Measurements from ENCODE around the gene KLHDC7B. TPM values are rescaled to one million over a fixed set of nuclear protein-coding genes. Genes with fewer than 3 reads are reported as not detected.

Gene KLHDC7B
- total and polyA plus RNA-seq, 2 of the 13 experiments (the other 11 are each of a cell fraction or from before 2014, with no cell fraction given), result 0.11 TPM; not detected in 1

DNA sequence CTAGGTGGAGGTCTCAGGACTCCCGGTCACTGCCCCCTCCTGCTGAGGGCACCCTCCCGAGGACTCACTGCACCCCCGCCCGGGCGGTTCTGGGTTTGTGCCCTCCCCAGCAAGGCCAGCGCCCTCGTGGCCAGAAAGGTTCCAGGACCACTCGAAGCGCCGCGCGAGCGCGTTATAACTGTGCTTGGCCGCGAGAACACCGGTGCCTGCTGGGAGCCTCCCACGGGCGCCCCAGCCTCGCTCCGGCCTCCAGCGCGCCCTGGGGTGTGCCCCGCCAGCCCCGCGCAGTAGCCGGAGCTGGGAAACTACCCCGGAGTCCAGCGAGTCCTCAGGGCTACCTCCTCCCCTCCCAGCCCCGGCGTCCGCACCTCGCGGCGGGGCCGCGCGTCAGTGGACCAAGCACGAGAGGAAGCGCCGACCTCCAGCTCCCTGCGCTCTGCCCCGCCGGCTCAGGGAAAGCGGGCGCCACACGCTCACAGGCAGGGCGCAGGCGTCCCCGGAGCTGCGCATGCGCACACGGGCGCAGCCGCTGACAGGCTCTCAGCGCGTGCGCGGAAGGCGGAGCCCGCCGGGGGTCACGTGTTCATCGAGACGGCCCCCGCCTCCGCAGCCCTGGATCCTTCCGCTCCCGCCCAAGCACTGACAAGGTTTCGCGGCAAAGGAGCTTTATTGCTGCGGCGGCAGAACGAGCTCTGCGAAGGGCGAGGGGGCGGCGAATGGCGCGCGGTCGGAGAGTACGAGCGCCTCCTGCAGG, 20.4 kb upstream of the KLHDC7B start, which contains the start of gene SCO2 (continued):
- TF ChIP-seq, protein P1, sequence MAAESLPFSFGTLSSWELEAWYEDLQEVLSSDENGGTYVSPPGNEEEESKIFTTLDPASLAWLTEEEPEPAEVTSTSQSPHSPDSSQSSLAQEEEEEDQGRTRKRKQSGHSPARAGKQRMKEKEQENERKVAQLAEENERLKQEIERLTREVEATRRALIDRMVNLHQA (CRISPR knock-in tag; IDR thresholded peaks at IDR 0.05), result no peak
- TF ChIP-seq ZNF841 (CRISPR knock-in tag; IDR thresholded peaks at IDR 0.05; ENCODE audit: borderline replicate concordance) (0 out of 2 replicates have a peak, but pooled peaks have one; percentile 72), PHF20 (CRISPR knock-in tag; IDR thresholded peaks at IDR 0.05) (peak; percentile 57), ZNF746 (CRISPR knock-in tag; IDR thresholded peaks at IDR 0.05) (peak; percentile 42; the same call in 1 of the 2 replicates), AGO2 (optimal IDR thresholded peaks at IDR 0.05; ENCODE audit: low read depth, low read length) (peak; percentile 99), DMAP1 (CRISPR knock-in tag; IDR thresholded peaks at IDR 0.05) (peak; percentile 87), ZNF781 (CRISPR knock-in tag; IDR thresholded peaks at IDR 0.05; ENCODE audit: borderline replicate concordance, not compliant biosample characterization) (no peak), AGO1 (IDR thresholded peaks at IDR 0.05; ENCODE audit: low read depth, low read length, poor library complexity, severe bottlenecking) (peak; percentile 94), ZNF460 (CRISPR knock-in tag; IDR thresholded peaks at IDR 0.05; ENCODE audit: borderline replicate concordance) (no peak; the same call in 1 of the 2 replicates), ZBTB38 (CRISPR knock-in tag; IDR thresholded peaks at IDR 0.05) (no peak; the same call in 1 of the 2 replicates), ZFX (CRISPR knock-in tag; IDR thresholded peaks at IDR 0.05; ENCODE audit: low read depth) (peak; percentile 81), ZNF205 (CRISPR knock-in tag; IDR thresholded peaks at IDR 0.05) (peak; percentile 87; the same call in 1 of the 2 replicates), SALL1 (CRISPR knock-in tag; IDR thresholded peaks at IDR 0.05) (peak; percentile 57; the same call in 1 of the 2 replicates), NFKBIZ (CRISPR knock-in tag; IDR thresholded peaks at IDR 0.05) (peak; percentile 75)
- TF ChIP-seq, protein P2, sequence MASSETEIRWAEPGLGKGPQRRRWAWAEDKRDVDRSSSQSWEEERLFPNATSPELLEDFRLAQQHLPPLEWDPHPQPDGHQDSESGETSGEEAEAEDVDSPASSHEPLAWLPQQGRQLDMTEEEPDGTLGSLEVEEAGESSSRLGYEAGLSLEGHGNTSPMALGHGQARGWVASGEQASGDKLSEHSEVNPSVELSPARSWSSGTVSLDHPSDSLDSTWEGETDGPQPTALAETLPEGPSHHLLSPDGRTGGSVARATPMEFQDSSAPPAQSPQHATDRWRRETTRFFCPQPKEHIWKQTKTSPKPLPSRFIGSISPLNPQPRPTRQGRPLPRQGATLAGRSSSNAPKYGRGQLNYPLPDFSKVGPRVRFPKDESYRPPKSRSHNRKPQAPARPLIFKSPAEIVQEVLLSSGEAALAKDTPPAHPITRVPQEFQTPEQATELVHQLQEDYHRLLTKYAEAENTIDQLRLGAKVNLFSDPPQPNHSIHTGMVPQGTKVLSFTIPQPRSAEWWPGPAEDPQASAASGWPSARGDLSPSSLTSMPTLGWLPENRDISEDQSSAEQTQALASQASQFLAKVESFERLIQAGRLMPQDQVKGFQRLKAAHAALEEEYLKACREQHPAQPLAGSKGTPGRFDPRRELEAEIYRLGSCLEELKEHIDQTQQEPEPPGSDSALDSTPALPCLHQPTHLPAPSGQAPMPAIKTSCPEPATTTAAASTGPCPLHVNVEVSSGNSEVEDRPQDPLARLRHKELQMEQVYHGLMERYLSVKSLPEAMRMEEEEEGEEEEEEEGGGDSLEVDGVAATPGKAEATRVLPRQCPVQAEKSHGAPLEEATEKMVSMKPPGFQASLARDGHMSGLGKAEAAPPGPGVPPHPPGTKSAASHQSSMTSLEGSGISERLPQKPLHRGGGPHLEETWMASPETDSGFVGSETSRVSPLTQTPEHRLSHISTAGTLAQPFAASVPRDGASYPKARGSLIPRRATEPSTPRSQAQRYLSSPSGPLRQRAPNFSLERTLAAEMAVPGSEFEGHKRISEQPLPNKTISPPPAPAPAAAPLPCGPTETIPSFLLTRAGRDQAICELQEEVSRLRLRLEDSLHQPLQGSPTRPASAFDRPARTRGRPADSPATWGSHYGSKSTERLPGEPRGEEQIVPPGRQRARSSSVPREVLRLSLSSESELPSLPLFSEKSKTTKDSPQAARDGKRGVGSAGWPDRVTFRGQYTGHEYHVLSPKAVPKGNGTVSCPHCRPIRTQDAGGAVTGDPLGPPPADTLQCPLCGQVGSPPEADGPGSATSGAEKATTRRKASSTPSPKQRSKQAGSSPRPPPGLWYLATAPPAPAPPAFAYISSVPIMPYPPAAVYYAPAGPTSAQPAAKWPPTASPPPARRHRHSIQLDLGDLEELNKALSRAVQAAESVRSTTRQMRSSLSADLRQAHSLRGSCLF (CRISPR knock-in tag; IDR thresholded peaks at IDR 0.05; ENCODE audit: borderline replicate concordance), result no peak
- TF ChIP-seq, protein P3, sequence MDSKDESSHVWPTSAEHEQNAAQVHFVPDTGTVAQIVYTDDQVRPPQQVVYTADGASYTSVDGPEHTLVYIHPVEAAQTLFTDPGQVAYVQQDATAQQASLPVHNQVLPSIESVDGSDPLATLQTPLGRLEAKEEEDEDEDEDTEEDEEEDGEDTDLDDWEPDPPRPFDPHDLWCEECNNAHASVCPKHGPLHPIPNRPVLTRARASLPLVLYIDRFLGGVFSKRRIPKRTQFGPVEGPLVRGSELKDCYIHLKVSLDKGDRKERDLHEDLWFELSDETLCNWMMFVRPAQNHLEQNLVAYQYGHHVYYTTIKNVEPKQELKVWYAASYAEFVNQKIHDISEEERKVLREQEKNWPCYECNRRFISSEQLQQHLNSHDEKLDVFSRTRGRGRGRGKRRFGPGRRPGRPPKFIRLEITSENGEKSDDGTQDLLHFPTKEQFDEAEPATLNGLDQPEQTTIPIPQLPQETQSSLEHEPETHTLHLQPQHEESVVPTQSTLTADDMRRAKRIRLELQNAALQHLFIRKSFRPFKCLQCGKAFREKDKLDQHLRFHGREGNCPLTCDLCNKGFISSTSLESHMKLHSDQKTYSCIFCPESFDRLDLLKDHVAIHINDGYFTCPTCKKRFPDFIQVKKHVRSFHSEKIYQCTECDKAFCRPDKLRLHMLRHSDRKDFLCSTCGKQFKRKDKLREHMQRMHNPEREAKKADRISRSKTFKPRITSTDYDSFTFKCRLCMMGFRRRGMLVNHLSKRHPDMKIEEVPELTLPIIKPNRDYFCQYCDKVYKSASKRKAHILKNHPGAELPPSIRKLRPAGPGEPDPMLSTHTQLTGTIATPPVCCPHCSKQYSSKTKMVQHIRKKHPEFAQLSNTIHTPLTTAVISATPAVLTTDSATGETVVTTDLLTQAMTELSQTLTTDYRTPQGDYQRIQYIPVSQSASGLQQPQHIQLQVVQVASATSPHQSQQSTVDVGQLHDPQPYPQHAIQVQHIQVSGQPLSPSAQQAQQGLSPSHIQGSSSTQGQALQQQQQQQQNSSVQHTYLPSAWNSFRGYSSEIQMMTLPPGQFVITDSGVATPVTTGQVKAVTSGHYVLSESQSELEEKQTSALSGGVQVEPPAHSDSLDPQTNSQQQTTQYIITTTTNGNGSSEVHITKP (CRISPR knock-in tag; IDR thresholded peaks at IDR 0.05; ENCODE audit: low read depth), result no peak; the same call in 1 of the 2 replicates
- TF ChIP-seq, protein P4, sequence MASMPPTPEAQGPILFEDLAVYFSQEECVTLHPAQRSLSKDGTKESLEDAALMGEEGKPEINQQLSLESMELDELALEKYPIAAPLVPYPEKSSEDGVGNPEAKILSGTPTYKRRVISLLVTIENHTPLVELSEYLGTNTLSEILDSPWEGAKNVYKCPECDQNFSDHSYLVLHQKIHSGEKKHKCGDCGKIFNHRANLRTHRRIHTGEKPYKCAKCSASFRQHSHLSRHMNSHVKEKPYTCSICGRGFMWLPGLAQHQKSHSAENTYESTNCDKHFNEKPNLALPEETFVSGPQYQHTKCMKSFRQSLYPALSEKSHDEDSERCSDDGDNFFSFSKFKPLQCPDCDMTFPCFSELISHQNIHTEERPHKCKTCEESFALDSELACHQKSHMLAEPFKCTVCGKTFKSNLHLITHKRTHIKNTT (CRISPR knock-in tag; IDR thresholded peaks at IDR 0.05), result no peak
- TF ChIP-seq, protein P5, sequence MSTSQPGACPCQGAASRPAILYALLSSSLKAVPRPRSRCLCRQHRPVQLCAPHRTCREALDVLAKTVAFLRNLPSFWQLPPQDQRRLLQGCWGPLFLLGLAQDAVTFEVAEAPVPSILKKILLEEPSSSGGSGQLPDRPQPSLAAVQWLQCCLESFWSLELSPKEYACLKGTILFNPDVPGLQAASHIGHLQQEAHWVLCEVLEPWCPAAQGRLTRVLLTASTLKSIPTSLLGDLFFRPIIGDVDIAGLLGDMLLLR (CRISPR knock-in tag; IDR thresholded peaks at IDR 0.05), result peak; percentile 37; the same call in 1 of the 2 replicates
